ENCODE results near the gene PHF12. TPM values are rescaled to one million over a fixed set of nuclear protein-coding genes. Genes with fewer than 3 reads are reported as not detected.

The PHF12 gene
- total and polyA plus RNA-seq, 2 of the 13 experiments (the other 11 are each of a cell fraction or from before 2014, with no cell fraction given), result 9.8 to 17.1 TPM

GRCh38 chr17:28902819-28903545 is 48.3 kb downstream of the PHF12 start, which contains the start of gene DHRS13 (continued):
- peak; percentile 58; the same call in 1 of the 2 replicates for TF ChIP-seq TFE3 (CRISPR knock-in tag; IDR thresholded peaks at IDR 0.05)
- peak; percentile 85 for TF ChIP-seq ZNF619 (CRISPR knock-in tag; IDR thresholded peaks at IDR 0.05)
- no peak for TF ChIP-seq FOXA1 (IDR thresholded peaks at IDR 0.05)
- peak; percentile 69 for TF ChIP-seq FOXA1 (CRISPR knock-in tag; IDR thresholded peaks at IDR 0.05)
- no peak for TF ChIP-seq ZFP62 (CRISPR knock-in tag; IDR thresholded peaks at IDR 0.05)
- TF ChIP-seq PREB (CRISPR knock-in tag; IDR thresholded peaks at IDR 0.05), result no peak
- TF ChIP-seq ZBTB21 (CRISPR knock-in tag; IDR thresholded peaks at IDR 0.05), result 0 out of 2 replicates have a peak, but pooled peaks have one; percentile 17
- no peak for TF ChIP-seq NFE2 (CRISPR knock-in tag; IDR thresholded peaks at IDR 0.05)
- TF ChIP-seq MLX (CRISPR knock-in tag; IDR thresholded peaks at IDR 0.05), result no peak; the same call in 1 of the 2 replicates
- peak; percentile 96 for TF ChIP-seq ZBTB38 (CRISPR knock-in tag; IDR thresholded peaks at IDR 0.05)
- TF ChIP-seq ZNF597 (CRISPR knock-in tag; IDR thresholded peaks at IDR 0.05), result no peak
- peak; percentile 36; the same call in 1 of the 2 replicates for TF ChIP-seq TBX3 (IDR thresholded peaks at IDR 0.05; ENCODE audit: borderline replicate concordance)
- 0 out of 2 replicates have a peak, but pooled peaks have one; percentile 48 for TF ChIP-seq ZBTB26 (CRISPR knock-in tag; IDR thresholded peaks at IDR 0.05; ENCODE audit: borderline replicate concordance)
- TF ChIP-seq ZNF513 (CRISPR knock-in tag; conservative IDR thresholded peaks at IDR 0.05), result no peak
- no peak for TF ChIP-seq ZNF7 (CRISPR knock-in tag; IDR thresholded peaks at IDR 0.05)
- TF ChIP-seq ZNF737 (CRISPR knock-in tag; IDR thresholded peaks at IDR 0.05; ENCODE audit: borderline replicate concordance), result no peak
- TF ChIP-seq AKAP8 (CRISPR knock-in tag; IDR thresholded peaks at IDR 0.05), result peak; percentile 88; the same call in 1 of the 2 replicates
- no peak for TF ChIP-seq ELK4 (CRISPR knock-in tag; IDR thresholded peaks at IDR 0.05; ENCODE audit: borderline replicate concordance)
- TF ChIP-seq ZNF205 (CRISPR knock-in tag; IDR thresholded peaks at IDR 0.05), result peak; percentile 86
- peak; percentile 86 for TF ChIP-seq IKZF5 (CRISPR knock-in tag; IDR thresholded peaks at IDR 0.05)
